DND-41 (cell line): Measurements from ENCODE around the gene ATG9A.

ENCODE experiments used
- ATAC-seq: fragments of 200-7000 bp; cut with Tn5 transposase; 3 replicates; pipeline ENCODE4 v1.9.1; 2021; ENCODE audit warnings: low read depth; ENCODE audit not compliant: insufficient read depth
- DNase-seq: peaks from one replicate; pipeline ENCODE4 v3.0.0-alpha.2; 2020
- H2AFZ ChIP-seq: 2 replicates; pipeline ENCODE4 v1.6.0; 2012; ENCODE audit warnings: low read depth, low read length
- H3K27ac ChIP-seq: 2 replicates; pipeline ENCODE4 v1.5.1; 2012; ENCODE audit warnings: low read length, inconsistent platforms
- H3K27me3 ChIP-seq: fragments of 200-600 bp; sonication (generic); 2 replicates; pipeline ENCODE4 v1.6.0; 2012; ENCODE audit warnings: low read length, mild to moderate bottlenecking, inconsistent platforms; ENCODE audit not compliant: insufficient read depth, poor library complexity
- H3K36me3 ChIP-seq: 2 replicates; pipeline ENCODE4 v1.5.1; 2012; ENCODE audit warnings: low read length, inconsistent platforms; ENCODE audit not compliant: insufficient read depth
- H3K4me1 ChIP-seq: 2 replicates; pipeline ENCODE4 v1.5.1; 2012; ENCODE audit warnings: mild to moderate bottlenecking, low read length; ENCODE audit not compliant: insufficient read depth
- H3K4me2 ChIP-seq: 2 replicates; pipeline ENCODE4 v1.6.0; 2012; ENCODE audit warnings: mild to moderate bottlenecking, moderate library complexity, low read length, inconsistent platforms; ENCODE audit not compliant: insufficient read depth
- H3K4me3 ChIP-seq, 2 experiments: fragments of 200-600 bp in 1 of 2; shearing (Covaris generic) in 1 of 2; 2 replicates each; pipeline ENCODE4 v1.5.1; 2012 to 2016; ENCODE audit warnings: inconsistent platforms in 2 of 2, low read length in 2 of 2, mild to moderate bottlenecking in 2 of 2, low read depth in 1 of 2, moderate library complexity in 1 of 2
- H3K79me2 ChIP-seq: 2 replicates; pipeline ENCODE4 v1.6.0; 2012; ENCODE audit warnings: low read length, inconsistent platforms; ENCODE audit not compliant: insufficient read depth
- H3K9ac ChIP-seq: 2 replicates; pipeline ENCODE4 v1.6.0; 2012; ENCODE audit warnings: low read depth, mild to moderate bottlenecking, inconsistent platforms, low read length, moderate library complexity
- H3K9me3 ChIP-seq: 2 replicates; pipeline ENCODE4 v1.5.1; 2012; ENCODE audit warnings: low read length, moderate library complexity, mild to moderate bottlenecking, inconsistent platforms; ENCODE audit not compliant: insufficient read depth, severe bottlenecking
- H4K20me1 ChIP-seq: 2 replicates; pipeline ENCODE4 v1.6.0; 2012; ENCODE audit warnings: low read length; ENCODE audit not compliant: insufficient read depth
- CTCF ChIP-seq: IDR thresholded peaks from 2 replicates; pipeline ENCODE4 v1.5.1; 2012; ENCODE audit warnings: borderline replicate concordance, low read length, moderate library complexity, mild to moderate bottlenecking; ENCODE audit not compliant: poor library complexity, severe bottlenecking; ENCODE audit errors: extremely low read depth
- EZH2 ChIP-seq: IDR thresholded peaks from 3 replicates; pipeline ENCODE4 v1.6.1; 2012; ENCODE audit warnings: borderline replicate concordance, low read depth, mild to moderate bottlenecking, moderate library complexity, low read length, inconsistent platforms; ENCODE audit not compliant: severe bottlenecking

The ATG9A gene

DNA sequence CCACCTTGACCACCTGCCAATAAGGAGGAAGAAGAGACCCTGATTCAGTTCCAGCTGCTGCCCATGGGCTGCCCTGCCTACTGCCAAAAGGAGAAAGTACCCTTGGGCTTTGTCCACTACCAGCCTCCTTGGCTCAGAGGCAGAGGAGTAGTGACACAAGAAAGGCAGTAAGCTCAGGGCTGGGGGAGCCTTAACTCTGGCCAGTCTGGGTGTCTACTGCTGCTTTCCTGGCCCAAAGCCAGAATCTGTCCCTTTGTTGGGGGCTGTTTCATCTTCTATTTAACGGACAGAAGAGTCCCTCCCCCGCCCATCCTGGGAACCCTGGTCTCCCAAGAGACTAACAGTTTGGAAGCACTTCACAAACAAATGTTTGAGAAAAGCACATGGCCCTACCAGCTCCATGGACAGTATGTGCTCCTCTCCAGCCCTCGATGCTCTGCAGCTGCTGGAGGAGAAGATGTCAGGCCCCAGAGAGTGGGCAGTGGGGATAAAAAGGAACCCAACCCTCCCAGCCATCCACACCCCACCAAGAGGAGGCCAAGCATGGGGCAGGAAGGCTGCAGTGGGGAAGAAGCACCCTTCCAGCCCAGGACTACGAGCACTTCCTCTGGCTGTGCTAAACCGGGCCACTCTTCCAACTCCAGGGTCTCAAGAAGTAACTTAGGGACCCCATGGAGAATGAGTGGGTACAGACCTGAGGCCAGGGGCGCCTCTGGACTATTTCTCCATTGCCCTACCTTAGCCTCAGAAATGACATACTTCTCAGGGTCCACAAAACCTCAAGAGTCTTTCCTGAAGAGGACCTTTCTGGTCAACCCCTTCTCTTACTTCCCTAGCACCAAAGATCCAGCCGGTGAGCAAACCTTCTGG lies 1.2 kb downstream of the ATG9A start:
- Histone ChIP-seq H3K79me2 (peaks cover 51% of the 10 kb centered on the region), H3K4me2 (peak overlapping the region; percentile 86), H3K27ac (peak overlapping the region; percentile 80), H3K4me3 (peak overlapping the region; percentile 43 to 74; a peak in 3 of 4 replicates), H4K20me1 (peaks cover 8% of the 10 kb centered on the region; the same call in 1 of the 2 replicates), H3K36me3 (peaks cover 62% of the 10 kb centered on the region), H3K9ac (peak overlapping the region; percentile 73), H3K4me1 (peaks cover 39% of the 10 kb centered on the region), H3K9me3 (no peaks in the 10 kb centered on the region), H2AFZ (peak overlapping the region; percentile 77), H3K27me3 (no peaks in the 10 kb centered on the region)
- no peak for DNase-seq
- no peak for ATAC-seq
- TF ChIP-seq CTCF (no peak), EZH2 (no peak)

DNA sequence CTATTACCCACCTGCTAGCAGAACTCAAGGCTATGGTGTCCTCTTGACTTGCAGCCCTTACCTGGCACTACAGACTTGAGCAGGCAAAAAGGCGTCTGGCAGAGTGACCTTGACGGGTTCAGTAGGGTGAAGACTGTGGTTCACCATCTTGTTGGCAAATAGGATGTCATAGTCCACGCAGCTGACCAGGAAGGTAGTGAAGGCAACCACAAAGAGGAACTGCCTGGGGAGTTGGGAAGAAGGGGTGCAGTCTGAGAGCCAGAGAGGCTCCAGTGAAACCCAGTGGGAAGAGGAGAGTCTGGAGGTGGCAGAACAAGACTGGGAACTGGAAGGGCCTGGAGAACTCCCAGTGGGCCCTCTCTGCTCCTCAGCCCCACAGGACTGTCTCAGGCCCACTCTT lies 4.1 kb downstream of the ATG9A start:
- ATAC-seq (no peak), DNase-seq (no peak)
- no peak overlapping the region for H3K4me2 ChIP-seq
- no peaks in the 10 kb centered on the region for H3K9me3 ChIP-seq
- no peak overlapping the region for H2AFZ ChIP-seq
- peaks cover 21% of the 10 kb centered on the region for H3K4me1 ChIP-seq
- peaks cover 32% of the 10 kb centered on the region for H3K79me2 ChIP-seq
- peaks cover 71% of the 10 kb centered on the region for H3K36me3 ChIP-seq
- H3K4me3 ChIP-seq = no peak overlapping the region
- H3K27ac ChIP-seq = no peak overlapping the region
- peaks cover 8% of the 10 kb centered on the region; the same call in 1 of the 2 replicates for H4K20me1 ChIP-seq
- no peaks in the 10 kb centered on the region for H3K27me3 ChIP-seq
- H3K9ac ChIP-seq = no peak overlapping the region
- TF ChIP-seq EZH2 (no peak), CTCF (no peak)

DNA sequence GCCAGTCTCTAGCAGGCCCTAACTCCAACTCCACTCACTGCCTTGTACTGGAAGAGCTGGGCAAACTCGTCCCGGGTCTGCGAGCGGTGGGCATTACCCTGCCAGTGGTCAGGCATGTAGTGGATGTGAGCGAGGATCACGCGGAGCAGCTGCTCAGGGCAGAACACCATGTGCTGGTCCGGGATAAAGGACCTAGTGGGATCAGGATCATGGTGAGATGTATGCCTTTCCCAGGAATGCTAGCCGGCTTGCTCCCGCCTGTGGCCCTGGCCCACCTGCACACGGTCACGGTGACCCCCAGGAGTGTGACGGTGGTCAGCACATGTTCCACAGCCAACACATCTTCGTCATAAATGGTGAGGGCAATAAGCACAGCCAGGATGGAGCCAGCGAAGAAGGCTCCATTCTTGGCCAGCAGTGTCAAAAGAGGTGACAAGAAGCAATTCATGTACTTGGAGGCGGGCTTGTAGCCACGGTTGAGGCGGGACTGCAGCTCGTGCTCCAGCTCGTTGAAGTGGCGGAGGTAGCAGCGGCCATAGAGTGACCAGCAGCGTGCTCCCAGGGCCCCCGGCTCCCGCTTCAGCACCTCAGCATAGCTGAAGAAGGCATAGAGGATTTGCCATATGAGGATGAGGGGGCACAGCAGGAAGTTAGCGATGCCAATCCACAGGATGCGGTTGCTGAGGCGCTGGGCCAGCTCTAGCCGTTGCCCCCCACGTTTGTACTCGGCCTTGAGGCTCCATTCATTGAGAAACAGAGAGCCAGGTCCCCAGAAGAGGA lies 5.4 kb downstream of the ATG9A start:
- H3K27ac ChIP-seq = no peak overlapping the region
- ATAC-seq (no peak), DNase-seq (no peak)
- H3K4me3 ChIP-seq = no peak overlapping the region
- peaks cover 25% of the 10 kb centered on the region for H3K79me2 ChIP-seq
- TF ChIP-seq CTCF (no peak), EZH2 (no peak)
- H3K9me3 ChIP-seq = no peaks in the 10 kb centered on the region
- H4K20me1 ChIP-seq = peaks cover 8% of the 10 kb centered on the region; the same call in 1 of the 2 replicates
- H2AFZ ChIP-seq = no peak overlapping the region
- no peak overlapping the region for H3K4me2 ChIP-seq
- H3K36me3 ChIP-seq = peaks cover 84% of the 10 kb centered on the region
- H3K27me3 ChIP-seq = no peaks in the 10 kb centered on the region
- peaks cover 19% of the 10 kb centered on the region for H3K4me1 ChIP-seq
- no peak overlapping the region for H3K9ac ChIP-seq
